Activated T-helper 1 cell treated with Interleukin-2 at 50 U/mL for 16 hours (primary cell): Measurements from ENCODE around the gene CSK.

Experiments used
- DNase-seq: peaks from one replicate; pipeline ENCODE4 v3.0.0-alpha.2; 2020; ENCODE audit warnings: low read depth

The CSK gene

DNA sequence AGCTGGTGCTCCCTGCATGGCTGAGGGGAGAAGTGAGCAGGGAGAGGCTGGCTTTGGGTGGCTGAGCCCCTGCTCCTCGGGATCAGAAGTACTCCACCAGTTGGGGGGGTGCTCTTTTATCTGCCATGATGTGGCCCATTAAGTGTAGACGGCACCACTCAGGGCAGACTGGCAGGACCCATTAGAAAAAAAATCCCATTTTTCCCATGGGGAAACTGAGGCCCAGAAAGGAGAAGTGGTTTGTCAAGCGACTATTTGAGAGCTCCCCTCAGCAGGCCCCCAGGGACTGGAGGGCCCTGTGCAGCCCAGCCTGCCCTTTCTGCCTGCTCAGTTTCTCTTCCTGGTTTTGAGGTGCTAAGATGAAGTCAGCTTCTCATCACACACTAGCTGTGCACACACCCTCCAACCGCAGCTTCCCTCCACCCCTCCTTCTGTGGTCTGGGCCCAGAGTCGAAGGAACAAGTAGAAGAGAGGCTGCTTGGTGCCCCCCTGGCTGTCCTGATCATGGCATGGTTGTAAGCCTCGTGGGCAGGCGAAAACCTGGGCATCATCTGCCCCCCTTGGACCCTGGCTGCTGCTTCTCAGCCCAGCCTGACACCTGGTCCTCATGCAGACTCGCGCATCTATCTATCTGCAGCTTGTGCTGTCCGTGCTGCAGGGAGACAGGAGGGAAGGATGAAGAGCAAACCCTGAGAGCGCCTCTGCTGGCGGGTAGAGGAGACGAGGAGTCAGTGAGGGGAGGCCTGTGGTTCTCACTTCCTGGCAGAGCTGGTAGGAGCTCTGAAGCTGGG is 5.6 kb downstream of the CSK start:
- DNase-seq: peak; percentile 83

DNA sequence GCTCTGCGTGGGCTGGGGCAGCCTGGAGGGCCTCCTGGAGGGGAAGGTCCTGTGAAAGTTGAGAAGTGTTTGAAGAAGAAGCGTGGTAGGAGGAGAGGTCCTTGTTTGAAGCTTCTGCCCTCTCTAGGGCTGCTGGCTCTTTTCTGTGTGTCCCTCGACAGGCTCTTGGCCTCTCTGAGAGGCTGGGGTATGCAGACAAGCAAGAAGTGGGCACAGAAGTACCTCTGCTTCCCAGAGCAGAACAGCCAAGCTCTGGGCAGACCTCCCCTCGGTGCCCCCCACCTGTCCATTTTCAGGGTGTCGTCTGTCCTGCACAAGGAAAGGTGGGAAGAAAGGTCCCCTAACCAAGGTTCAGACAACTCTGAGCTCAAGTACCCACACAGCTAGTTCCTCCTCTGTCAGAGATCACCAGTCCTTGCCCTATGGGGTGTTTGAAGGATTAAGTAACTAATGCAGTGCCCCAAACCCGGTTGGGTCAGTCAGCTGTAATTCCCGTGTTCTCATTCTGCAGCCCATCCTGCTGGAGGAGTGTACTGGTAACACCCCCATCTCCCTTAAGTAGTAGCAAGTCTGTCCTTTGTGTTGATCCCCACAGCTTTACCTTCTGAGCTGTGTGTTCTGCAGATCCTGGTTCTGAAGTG is 6.3 kb downstream of the CSK start:
- DNase-seq: no peak

DNA sequence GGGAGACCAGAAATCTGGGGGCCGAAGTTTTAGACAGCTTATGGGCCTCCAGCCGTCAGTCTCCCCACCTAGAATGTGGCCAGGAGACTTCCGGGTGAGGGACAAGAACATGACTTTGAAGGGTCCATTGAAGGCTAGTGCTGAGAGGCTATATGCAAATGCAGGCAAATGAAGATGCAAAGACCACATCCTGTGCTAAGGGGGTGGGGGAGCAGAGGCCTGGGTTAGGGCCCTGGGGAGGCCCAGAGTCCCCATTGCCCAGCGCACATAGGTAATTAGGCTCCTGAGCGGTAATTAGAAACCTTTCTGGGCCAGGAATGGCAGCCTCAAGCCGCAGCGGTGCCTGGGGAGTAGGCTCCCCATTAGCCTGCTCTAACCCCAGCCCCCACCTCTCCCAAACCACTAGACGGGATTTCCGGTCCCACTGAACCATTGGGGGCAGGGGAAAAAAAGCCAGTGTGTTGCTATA is 6.8 kb downstream of the CSK start:
- peak; percentile 41 for DNase-seq

DNA sequence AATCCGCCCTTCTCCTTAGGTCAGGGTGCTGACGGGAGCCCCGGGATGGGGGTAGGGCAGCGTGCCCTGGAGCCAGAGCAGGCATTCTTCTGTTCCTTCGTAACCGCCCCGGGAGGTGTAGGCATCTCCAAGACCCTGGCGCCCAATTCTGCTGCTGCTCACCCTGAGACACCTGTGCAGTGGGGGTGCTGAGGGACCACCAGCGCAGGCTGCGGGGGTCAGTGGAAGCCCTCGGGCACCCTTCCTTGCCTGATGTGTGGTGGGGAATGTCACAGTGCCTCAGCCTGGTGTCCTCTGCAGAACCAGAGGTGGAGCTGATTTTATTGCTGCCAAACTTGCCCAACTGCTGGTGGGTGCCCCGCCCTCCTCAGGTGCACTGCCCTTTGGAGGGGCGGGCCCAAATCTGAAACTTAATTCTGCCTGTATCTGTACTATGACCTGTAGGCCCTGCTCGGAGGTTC is 7.3 kb downstream of the CSK start:
- DNase-seq: no peak

DNA sequence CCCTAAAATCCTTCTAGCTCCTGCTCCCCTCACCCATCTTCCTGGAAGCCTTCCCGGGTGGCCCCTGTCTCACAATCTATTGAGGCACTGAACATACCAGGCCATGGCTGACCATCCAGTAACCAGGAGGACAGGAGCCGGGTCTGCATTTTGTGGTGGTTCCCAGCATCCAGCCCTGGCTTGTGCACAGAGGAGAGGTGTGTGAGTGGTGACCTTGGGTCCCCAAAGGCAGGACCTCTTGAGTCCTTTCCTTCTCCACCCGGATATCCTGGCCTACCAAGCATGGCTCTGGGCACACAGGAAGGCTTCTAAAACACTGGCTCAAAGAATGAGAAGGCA is 7.8 kb downstream of the CSK start:
- no peak for DNase-seq

DNA sequence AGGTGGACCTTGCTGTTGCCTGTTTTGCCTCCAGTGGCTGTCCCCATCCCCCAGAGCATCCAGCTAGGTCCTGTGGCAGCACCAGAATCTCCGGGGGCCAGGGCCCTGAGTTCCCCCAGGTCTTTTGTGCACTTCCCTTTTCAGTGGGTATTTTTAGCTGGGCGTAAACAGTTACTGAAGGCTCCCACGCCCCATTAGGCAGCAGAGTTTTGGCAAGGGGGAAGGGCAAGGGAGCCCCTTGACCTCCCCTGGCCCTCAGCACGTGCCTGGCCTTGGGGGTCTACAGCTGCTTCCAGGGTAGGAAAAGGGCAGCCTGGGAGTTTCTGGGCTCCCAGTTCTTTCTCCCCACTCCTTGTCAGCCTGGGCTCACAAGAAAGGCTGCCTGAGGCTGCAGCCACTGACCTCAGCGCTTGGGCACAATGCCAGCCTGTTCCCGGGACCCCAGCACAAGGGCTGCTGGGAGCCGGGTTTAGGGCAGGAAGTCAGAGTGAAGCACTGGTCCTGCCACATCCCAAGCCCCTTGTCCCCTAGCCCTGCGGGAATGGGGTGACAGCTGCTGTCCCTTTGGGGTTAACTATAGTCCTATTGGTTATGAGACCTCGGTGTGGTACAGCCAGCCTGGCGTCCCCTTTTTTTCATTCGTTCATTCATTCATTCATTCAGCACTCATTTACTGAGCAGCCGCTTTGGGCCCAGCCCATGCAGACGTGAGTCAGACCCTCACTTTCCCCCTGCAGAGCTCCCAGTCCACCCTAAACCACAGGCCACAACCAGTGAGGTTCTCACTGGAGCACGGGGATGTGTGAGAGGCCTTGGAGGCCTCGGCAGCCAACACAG is 8.4 kb downstream of the CSK start:
- DNase-seq: no peak

DNA sequence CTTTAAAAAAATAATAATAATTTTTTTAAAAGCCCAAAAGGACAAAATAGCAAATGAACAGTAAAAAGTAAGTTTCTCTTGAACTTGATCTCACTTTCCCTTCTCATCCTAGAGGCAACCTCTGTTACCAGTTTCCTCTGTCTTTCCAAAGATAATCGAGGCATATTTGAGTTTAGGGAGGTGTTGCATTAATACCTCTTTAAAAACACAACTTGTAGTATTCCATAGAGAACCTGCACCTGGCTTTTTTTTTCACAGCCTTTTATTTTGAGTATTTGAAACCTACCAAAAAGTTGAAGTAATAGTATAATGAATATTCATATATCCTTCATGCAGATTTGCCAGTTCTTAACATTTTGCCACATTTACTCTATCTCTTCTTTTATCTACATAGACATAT is 9.1 kb downstream of the CSK start:
- DNase-seq: no peak

DNA sequence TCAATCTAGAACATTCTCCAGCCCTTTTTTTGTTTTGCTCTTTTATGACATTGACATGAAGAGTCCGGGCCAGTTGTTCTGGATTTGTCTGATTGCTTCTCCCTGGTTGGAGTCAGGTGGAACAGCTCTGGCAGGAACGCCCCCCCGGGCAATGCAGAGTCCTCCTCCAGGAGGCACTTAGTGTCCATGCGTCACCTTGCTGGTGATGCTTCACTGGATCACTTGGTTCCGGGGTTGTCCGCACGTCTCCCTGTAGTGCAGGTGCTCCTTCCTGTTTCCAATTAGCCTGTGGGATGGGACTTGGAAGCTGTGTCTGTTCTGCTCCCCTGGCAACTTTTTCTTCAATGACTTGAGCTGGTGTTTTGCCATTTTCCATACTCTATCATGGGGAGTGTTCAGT is 9.8 kb downstream of the CSK start:
- DNase-seq: no peak

DNA sequence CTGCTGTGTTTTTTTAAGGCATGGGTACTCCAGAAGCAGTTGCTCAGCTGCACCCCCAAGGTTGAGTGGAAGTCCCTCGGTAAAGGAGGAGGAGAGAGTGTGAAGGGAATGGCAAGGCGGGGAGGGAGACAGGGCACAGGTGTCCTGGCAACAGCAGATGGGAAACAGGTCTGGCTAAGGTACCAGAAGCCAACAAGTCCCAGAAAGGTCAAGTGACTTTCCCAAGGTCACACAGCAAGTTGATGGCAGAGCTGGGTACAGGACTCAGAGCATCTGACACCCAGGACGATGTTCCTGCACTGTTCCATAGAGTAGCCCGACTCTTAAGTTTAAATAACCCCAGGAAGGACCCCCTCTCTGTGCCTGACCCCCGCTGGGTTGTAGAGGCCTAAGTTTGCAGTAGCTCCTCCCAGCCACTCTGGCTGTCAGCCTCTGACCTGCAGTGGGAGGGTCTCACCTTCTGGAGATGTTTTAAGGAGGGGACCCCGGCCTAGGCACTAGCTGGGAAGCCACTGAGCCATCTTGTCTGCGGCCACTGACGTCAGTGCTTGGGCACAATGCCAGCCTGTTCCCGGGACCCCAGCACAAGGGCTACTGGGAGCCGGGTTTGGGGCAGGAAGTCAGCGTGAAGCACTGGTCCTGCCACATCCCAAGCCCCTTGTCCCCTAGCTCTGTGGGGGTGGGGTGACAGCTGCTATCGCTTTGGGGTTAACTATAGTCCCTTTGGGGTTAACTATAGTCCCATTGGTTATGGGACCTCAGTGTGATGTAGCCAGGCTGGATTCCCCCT is 10.5 kb downstream of the CSK start:
- DNase-seq: no peak

DNA sequence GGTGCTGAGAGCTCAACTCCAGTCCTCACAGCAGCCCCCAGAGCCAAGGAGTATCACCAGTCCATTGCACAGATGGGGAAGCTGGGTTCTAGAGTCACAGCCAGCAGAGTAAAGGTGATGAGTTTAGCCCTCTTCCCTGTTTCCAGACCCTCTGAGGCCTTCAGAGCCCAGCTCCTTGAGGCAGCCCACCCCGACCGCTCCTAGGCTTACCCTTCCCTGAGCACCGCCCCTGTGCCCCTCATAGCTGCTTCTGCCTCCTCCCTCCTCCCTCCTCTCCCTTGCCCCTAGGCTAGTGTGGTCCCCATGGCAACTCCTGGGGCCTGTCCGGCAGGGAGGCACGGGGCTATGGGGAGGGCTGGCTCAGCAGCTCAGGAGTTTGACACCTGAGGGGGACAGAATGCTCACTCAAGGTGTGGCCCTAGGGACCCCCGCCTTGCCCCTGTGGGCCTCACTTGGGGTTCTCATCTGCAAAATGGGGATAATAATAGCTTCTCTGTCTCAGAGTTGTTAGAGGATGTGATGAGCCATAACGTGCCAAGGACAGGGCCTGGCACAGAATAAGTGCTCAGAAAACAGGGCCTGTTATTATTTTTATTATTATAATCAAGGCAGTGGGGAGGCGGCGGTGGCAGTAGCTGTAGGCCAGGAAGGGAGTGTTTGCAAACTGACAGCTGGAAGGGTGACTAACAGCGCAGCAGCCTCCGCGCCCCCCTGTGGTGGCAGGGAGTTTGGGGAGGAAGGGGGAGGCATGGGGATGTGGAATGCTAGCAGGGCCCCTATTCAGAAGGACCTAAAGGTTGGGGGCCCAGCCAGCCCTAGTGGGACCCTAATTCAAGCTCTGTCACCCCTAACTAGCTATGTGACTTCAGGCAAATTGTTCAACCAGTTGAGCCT is 11.5 kb downstream of the CSK start:
- peak; percentile 67 for DNase-seq

DNA sequence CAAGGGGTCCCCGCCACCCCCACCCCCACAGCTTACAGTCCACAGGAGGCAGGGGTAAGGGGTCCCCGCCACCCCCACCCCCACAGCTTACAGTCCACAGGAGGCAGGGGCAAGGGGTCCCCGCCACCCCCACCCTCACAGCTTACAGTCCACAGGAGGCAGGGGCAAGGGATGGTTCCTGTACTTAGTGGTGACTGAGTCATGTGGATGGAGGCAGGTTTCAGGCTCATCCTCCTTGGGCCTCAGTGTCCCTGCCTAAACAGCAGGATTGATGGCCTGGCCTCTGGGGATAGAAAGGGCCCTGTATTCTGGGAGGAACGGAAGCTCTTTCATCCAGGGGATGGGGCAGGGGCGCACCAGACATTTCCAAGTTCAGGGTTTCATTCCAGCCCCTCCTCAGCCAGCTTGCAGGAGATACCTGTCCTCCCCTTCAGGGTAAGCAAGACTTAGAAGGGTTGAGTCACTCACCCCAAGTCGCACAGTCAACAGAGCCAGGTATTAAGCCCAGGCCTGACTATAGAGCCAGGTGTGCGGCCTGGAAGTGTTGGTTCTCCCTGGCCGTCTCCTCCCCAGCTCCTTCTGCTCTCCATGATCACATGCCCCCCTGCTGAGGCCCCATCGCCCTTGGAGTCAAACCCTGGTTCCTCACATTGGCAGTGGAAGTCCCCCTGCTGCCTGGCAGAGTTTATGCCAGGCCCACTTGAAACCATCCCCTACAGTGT is 12.5 kb downstream of the CSK start:
- DNase-seq: no peak

DNA sequence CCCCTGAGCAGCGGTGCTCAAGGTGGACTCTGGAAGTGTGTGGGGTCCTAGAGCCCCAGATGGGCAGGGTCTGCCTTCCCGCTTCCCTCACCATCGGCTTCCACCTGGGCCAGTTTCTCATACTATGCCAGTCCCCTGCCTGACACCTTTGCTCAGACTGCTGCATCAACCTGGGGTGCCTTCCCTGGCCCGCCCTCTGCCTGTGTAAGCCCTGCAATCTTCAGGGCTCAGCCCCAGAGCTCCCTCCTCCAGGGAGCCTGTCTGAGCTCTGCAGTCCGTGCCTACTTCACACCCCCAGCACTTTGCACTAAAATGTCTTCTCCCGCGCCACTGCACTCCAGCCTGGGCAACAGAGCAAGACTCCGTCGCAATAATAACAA is 13.1 kb downstream of the CSK start:
- no peak for DNase-seq

DNA sequence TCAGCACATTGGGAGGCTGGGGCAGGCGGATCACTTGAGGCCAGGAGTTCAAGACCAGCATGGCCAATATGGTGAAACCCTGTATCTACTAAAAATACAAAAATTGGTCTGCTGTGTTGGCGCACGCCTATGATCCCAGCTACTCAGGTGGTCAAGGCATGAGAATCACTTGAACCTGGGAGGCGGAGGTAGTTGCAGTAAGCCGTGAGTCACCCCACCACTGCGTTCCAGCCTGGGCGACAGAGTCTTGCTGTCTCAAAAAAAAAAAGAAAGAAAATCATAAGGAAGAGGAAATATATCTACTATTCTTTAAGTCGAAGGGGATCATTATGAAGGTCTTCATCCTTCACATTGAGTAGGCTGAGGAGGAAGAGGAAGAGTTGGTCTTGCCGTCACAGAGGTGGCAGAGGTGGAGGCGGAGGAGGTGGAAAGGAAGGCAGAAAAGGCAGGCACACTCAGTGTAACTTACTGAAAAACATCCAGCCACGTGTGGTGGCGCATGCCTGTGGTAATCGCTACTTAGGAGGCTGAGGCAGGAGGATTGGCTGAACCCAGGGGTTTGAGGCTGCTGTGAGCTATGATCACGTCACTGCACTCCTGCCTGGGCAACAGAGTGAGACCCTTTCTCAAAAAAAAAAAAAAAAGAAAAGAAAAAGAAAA is 14.2 kb downstream of the CSK start:
- no peak for DNase-seq

DNA sequence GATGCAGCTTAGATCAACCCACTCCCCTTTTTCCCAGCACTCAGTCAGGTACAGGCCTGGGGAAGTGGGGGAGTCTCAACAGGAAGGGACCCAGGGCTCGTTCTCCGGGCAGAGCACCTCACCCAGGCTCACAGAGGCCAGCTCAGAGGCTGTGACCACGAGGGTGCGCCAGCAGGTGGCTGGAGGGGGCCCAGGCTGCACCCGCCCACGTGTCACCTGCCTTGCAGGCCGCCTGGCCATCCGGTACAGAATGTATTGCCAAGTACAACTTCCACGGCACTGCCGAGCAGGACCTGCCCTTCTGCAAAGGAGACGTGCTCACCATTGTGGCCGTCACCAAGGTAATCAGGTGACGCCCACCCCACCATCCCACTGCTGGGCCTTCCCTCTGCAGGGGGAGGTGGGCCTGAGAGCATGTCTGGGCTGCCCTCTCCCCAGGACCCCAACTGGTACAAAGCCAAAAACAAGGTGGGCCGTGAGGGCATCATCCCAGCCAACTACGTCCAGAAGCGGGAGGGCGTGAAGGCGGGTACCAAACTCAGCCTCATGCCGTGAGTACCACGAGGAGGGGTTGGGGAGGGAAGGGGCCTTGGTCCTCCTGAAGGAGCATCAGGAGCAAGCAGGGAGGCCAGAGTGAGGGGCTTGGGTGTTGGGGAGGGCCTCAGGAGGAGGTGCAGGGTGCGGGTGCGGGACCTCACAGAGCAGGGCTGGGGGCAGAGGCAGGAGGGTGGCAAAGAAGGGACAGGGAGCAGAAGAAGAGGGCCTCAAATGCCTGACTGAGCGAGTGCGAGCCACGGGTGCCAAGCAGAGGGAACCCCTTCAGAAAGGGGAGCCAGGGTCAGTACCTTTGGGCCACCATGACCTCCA is 16.7 kb downstream of the CSK start:
- DNase-seq: no peak

DNA sequence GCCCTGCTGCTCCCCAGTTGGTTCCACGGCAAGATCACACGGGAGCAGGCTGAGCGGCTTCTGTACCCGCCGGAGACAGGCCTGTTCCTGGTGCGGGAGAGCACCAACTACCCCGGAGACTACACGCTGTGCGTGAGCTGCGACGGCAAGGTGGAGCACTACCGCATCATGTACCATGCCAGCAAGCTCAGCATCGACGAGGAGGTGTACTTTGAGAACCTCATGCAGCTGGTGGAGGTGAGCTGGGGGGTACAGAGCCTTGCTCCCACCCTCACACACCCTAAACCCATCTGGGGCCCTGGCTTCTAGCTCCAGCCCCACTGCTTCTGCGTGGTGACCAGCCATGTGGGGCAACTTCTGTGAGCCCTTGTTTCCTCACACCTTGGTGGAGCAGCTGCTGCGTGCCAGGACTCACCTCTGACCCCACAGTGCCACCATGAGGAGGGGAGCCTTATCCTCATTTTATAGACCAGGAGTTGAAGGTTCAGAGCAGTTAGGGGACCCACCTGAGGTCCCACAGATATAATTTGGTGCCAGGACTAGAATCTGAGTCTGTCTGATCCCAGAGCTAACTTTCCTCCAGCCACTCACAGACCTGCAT is 17.5 kb downstream of the CSK start:
- no peak for DNase-seq

DNA sequence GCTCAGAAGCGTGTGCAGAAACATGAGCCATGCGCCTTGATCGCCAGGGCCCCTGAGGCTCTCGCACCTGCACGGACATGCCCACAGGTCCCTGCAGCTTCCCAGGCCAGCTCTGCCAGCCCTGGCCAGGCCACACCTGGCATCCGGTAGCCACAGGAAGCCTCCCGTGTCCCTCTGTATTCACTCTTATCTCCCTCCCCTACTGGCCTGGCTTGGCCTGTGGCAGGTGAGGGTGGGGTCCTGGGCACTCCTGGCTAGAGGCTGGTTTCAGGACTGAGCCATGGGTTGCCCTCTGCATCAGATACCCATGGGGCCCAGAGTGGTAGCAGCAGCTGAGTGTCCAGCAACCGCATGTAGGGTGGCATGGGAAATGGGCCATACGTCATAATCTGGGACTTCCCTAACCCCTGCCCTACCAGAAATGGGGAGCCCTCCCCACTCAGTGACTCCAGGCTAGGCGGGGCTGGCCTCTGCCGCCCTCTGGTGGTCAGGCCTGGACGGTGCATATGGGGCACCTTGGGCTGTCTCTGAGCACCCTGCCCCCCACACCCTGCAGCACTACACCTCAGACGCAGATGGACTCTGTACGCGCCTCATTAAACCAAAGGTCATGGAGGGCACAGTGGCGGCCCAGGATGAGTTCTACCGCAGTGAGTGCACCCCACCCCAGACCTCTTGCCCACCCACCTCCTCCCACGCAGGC is 18.1 kb downstream of the CSK start:
- DNase-seq: peak; percentile 77

DNA sequence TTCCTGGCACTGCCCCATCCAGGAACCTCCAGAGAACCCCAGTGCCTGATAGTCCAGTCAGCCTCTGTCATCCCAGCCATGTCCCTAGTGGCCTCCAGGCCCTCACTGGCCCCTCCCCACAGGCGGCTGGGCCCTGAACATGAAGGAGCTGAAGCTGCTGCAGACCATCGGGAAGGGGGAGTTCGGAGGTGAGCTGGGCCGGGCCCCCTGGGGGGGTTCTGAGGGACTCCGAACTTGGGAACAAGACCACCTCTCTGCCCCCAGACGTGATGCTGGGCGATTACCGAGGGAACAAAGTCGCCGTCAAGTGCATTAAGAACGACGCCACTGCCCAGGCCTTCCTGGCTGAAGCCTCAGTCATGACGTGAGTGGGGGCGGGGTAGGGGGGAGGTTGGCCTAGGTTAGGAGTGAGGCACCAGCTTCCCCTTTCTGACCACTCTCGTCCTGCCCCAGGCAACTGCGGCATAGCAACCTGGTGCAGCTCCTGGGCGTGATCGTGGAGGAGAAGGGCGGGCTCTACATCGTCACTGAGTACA is 18.7 kb downstream of the CSK start:
- DNase-seq: no peak
